Fibroblast of peridontal ligament (primary cell): ENCODE results near the gene SORCS3.

Source experiments
- DNase-seq: peaks from one replicate; pipeline ENCODE4 v3.0.0-alpha.2; 2010; ENCODE audit errors: extremely low read depth

SORCS3 gene

DNA sequence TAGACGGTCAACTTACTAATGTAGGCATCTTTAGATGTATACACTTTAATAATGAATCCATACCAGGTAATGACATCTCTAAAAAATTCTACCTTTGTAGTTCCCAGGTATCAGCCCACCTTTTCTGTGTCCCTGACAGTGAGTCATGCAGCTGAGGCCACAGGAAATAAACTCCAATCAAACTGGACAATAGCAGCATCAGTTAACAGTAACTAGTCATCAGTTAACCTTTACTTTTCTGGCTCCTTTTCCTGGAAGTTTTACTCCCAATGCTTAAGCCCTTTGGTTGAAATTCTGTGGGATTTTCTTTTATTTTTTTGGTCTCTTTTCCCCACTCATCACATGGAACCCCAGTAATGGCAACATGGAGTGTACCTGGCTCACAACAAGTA, 617.6 kb downstream of the SORCS3 start:
- DNase-seq, result no peak

GRCh38 chr10:105259201-105259600, 618.1 kb downstream of the SORCS3 start:
- no peak for DNase-seq

DNA sequence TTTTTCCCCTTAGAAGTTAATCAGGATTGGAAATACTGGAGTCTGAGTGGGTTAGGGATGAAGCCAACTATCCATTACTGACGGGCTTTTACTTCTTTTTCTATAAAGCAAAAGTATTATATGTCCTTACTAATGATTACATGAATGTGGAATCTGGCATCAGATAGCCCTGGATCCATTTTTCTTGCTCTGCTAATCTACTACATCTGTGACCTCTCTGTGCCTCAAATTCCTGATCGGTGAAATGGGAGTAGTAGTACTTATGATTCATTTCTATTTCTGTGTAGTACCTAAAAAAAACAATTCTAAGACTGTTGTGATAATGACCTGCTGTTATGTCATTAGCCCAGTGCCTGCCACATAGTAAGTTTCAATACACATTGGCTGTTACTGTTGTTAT, 621.6 kb downstream of the SORCS3 start:
- no peak for DNase-seq

- DNase-seq, result no peak
These were observed 626.0 kb downstream of the SORCS3 start for GRCh38 chr10:105266966-105267539.

GRCh38 chr10:105268961-105269360, 627.9 kb downstream of the SORCS3 start:
- no peak for DNase-seq

GRCh38 chr10:105269689-105270088, 628.6 kb downstream of the SORCS3 start:
- no peak for DNase-seq

DNA sequence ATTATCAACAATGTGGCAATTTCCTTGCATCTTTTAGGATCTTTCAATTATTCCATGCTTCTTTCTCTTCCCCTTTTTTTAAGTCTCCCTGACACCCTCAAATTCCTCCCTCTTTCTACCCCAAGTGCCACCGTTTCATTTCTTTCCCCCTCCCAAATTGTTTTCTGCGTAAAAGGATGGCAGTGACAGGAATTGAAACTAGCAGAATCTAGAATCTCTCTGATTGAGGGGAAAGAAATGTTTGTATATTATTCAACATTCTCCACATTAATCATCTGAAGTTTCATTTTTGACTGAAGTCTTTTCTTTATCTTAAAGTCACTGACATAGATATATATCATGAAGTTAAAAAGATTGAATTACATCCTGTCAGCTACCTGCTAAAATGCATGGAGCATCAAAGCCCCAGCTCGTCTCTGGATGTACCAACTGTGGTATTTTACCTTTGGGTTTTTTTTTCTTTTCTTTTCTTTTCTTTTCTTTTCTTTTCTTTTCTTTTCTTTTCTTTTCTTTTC, 633.5 kb downstream of the SORCS3 start:
- DNase-seq, result no peak

DNA sequence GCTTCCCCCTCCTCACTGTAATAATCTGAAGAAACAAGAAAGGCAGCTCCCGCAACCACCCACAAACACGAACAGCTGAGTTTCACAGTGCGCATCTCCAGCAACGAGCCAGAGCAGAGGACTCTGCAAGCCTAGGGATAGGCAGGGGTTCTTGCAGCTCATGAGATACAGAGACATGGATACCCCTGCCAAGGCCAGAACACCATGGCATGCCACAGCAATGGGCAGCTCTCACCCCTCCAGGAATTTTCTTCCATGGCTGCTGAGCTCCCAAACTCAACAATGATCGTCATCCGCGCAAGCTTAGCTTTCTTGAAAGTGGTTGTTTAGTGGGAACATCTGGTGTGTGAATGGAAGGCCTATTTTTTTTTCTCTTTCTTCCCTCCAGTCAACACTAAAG, 637.3 kb downstream of the SORCS3 start:
- no peak for DNase-seq

DNA sequence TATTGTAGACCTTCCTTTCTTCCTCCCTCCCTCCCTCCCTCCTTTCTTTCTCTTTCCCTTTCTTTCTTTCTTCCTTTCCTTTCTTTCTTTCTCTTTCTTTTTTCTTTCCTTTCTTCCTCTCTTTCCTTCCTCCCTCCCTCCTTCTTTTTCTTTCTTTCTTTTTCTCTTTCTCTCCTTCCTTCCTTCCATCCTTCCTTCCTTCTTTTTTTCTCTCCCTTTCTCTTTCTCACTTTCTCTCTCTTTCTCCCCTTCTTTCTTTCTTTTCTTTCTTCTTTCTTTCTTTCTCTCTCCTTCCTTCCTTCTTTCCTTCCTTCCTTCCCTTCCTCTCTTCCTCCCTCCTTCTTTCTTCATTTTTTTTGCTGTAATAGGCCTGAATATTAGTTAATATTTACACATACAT, 638.0 kb downstream of the SORCS3 start:
- no peak for DNase-seq

DNA sequence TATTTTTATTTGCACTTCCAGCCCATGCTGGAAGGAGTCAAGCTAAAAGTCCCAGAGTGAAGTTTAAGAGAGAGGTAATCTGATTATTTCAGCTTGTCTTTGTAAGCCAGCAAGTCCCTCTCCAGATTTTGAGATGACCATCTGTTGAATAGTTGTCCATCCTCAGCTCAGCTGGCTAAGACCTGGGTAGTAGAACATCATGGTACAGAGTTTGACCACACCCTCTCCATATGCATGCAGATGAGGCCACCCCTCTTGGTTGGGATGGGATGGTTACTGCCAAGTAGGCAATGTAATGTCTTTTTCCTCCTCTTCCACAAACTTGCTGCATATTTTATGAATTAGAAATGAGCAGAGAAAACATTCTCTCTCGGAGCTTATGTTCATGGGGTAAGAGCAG, 639.8 kb downstream of the SORCS3 start:
- DNase-seq, result no peak

- no peak for DNase-seq
These were observed 643.6 kb downstream of the SORCS3 start for GRCh38 chr10:105284476-105285215.

GRCh38 chr10:105288026-105288425, 646.9 kb downstream of the SORCS3 start:
- no peak for DNase-seq

DNA sequence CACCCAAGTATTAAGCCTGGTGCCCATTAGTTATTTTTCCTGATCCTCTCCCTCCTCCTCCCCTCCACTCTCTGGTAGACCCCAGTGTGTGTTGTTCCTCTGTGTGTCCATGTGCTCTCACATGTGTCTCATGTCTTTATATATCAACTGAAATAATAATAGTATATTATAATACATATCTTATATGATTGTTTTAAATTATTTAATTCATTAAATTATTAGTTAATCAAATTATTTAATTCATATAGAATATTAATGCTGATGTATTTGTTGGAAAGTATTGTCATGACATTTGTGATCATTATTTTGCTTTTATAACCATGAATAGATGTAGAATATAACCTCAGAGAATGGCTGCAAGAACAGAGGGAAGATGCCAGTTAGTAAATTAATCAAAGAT, 647.5 kb downstream of the SORCS3 start:
- DNase-seq, result no peak

DNA sequence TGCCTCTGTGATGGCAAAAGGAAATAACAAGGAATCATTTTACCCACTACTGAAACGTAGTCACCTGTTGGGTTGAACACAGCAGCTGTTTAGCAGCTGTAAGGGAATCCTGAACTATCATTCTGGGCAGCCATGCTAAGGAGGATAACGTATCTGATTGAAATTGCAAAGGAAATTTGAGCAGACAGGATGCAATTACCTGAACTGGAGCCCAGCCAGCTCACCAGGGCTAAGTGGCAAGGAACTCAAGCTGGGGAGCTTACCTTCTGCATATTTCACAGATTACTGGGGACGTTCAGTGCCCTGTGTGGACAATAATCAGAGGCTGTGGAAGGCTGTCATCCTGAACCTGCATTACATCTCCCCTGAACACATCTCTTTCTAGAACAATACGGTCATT, 650.5 kb downstream of the SORCS3 start:
- no peak for DNase-seq

DNA sequence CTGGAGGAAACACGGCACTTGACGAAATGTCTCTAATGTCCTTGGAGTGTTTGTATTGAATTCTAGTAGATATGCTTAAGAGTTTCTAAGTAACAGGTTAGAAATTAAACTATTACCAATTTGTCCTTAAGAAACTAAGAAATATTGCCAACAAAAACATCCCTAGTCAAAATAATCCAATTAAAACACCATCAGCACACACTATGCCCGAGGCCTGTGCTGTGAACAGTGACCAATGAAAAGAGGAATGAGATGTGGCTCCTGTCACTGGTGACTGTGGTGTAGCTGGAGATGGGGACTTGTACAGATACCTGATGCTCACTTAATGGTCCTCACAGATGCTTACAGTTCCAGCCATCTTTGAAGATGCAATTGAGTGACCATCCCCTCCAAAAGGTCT, 651.1 kb downstream of the SORCS3 start:
- no peak for DNase-seq
